Thoracic aorta (tissue), 2 donors: ENCODE data around the gene POLR3A. TPM values are rescaled to one million over a fixed set of nuclear protein-coding genes. Genes with fewer than 3 reads are reported as not detected.

ENCODE experiments used
- ATAC-seq: fragments of 150-250 bp; one replicate; pipeline ENCODE4 v1.8.0; 2017; ENCODE audit warnings: low read depth; ENCODE audit not compliant: insufficient number of reproducible peaks, low FRiP score
- DNase-seq: peaks from one replicate; pipeline ENCODE4 v3.0.0-alpha.2; 2020; ENCODE audit warnings: low spot score
- H3K27ac ChIP-seq, 2 donors: fragments of 200-600 bp; sonication (generic); 1 replicate in 1 of 2; 2 replicates in 1 of 2; pipeline ENCODE4 v1.5.1; 2016; ENCODE audit warnings: mild to moderate bottlenecking in 2 of 2, moderate library complexity in 2 of 2
- H3K27me3 ChIP-seq: fragments of 200-600 bp; sonication (generic); replicated peaks from 2 replicates; pipeline ENCODE4 v1.6.0; 2016; ENCODE audit warnings: mild to moderate bottlenecking; ENCODE audit not compliant: insufficient read depth
- H3K36me3 ChIP-seq: fragments of 200-600 bp; sonication (generic); one replicate; pipeline ENCODE4 v1.5.1; 2016
- H3K4me1 ChIP-seq, 2 donors: fragments of 200-600 bp; sonication (generic); 1 replicate in 1 of 2; 2 replicates in 1 of 2; pipeline versions ENCODE4 v1.5.1 to v1.6.0; 2016; ENCODE audit warnings: low read depth in 2 of 2, mild to moderate bottlenecking in 1 of 2; ENCODE audit not compliant: control insufficient read depth in 1 of 2
- H3K4me3 ChIP-seq: fragments of 200-600 bp; sonication (generic); 2 replicates; pipeline ENCODE4 v1.5.1; 2016; ENCODE audit warnings: mild to moderate bottlenecking
- H3K9me3 ChIP-seq: fragments of 200-600 bp; sonication (generic); 2 replicates; pipeline ENCODE4 v1.5.1; 2016
- CTCF ChIP-seq: fragments of 200-600 bp; sonication (generic); IDR thresholded peaks from one replicate; pipeline ENCODE4 v1.5.1; 2019; ENCODE audit warnings: antibody characterized with exemption
- total RNA-seq, 2 donors: library from RNA; depleted of rRNA; stranded (reverse); fragments of >200 nt; gene quantifications; one replicate each; pipeline versions ENCODE4 v1.1.0 to v1.2.3, GENCODE V29; 2016

POLR3A gene
- total RNA-seq, 2 donors from 2014 or later: 12.3 to 19.3 TPM

- H3K27me3 ChIP-seq: no peaks in the 10 kb centered on the region
- H3K4me3 ChIP-seq: peak overlapping the region; percentile 92
- peaks cover 15 to 36% of the 10 kb centered on the region in 2 donors for H3K4me1 ChIP-seq
- no peak for TF ChIP-seq CTCF
- ATAC-seq: no peak
- H3K9me3 ChIP-seq: no peaks in the 10 kb centered on the region
- H3K27ac ChIP-seq: peak overlapping the region; percentile 65 to 81
- no peak for DNase-seq
- H3K36me3 ChIP-seq: no peaks in the 10 kb centered on the region
These were observed 101.7 kb downstream of the POLR3A start for GRCh38 chr10:77927402-77928246.

- Histone ChIP-seq H3K27ac (peak within 1 kb of the TSS; percentile 65 to 81), H3K27me3 (no peaks in the 10 kb centered on the region), H3K4me1 (peaks cover 15 to 36% of the 10 kb centered on the region in 2 donors), H3K4me3 (peak within 1 kb of the TSS; percentile 92), H3K36me3 (no peaks in the 10 kb centered on the region), H3K9me3 (no peaks in the 10 kb centered on the region)
- ATAC-seq: peak; percentile 80
- DNase-seq: no peak
- no peak for TF ChIP-seq CTCF
These were observed 102.5 kb downstream of the POLR3A start, which contains the start of gene DLG5 for GRCh38 chr10:77926566-77927401. TSS of gene DLG5 (minus strand) at chr10:77926755. CDS start at chr10:77926520, 235 bp downstream.

DNA sequence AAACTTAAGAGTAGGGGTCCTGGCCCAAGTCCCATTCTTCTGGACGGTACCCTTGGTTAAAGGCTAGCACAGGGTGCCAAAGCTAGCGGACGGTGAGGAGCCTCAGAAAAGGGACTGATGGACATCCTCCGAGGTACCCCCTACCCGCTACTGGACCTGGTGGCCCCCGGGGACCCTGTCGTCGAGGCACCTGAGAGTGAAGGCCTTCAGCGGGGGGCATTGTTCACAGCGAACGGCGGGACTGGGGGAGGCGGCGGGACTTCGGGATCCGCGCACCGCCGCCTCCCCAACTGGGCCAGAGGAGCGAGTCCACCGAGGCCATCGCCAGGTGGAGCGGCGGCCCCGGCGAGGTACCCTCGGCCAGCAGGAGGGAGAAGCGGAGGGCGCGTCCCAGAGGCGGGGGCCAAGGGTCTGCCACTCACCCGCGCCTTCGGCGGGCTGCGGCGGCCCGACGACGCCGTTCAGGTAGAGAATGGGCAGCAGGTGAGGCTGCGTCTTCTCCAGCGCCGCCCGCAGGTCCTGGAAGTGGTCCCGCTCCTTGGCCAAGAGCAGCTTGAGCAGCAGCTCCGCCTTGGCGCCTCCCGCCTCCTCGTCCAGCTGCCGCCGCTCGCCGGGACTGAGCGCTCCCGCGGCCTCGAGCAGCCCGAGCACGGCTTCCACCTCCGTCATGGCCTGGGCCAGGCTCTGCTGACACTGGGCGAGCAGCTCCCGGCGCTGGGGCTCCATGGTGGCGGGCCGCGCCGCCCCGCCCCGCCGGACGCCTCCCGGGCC, 103.3 kb downstream of the POLR3A start:
- DNase-seq: no peak

DNA sequence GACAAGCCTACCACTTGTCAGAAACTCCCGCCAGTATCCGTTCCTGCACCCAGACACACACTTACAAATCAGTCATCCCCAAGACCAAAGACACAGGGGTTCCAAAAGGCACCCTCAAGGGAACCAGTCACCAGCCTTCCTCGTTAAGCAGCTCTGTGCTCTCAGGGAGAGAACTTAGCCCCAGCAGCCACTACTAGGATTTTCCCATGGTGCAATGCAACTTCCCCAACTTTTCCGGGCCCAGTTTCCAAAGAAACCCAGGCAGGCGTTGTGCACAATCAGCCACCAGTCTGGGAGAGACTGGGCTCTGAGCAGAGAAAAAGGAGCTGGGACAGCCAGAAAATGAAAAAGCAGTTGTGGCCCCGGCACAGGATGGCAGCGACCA, 103.9 kb downstream of the POLR3A start:
- Histone ChIP-seq H3K4me3 (peak overlapping the region; percentile 92), H3K9me3 (no peaks in the 10 kb centered on the region), H3K36me3 (no peaks in the 10 kb centered on the region), H3K27ac (peak overlapping the region; percentile 65 to 81), H3K4me1 (peaks cover 15 to 36% of the 10 kb centered on the region in 2 donors), H3K27me3 (no peaks in the 10 kb centered on the region)
- no peak for TF ChIP-seq CTCF
- no peak for DNase-seq
- no peak for ATAC-seq

More for the DNA sequence above, 103.3 kb downstream of the POLR3A start:
- TF ChIP-seq CTCF: no peak
- no peaks in the 10 kb centered on the region for H3K36me3 ChIP-seq
- no peak for ATAC-seq
- no peaks in the 10 kb centered on the region for H3K27me3 ChIP-seq
- H3K4me3 ChIP-seq: peak overlapping the region; percentile 92
- no peaks in the 10 kb centered on the region for H3K9me3 ChIP-seq
- H3K4me1 ChIP-seq: peaks cover 15 to 36% of the 10 kb centered on the region in 2 donors
- peak overlapping the region; percentile 65 to 81 for H3K27ac ChIP-seq
